GM19397 (cell line): ENCODE results near the gene PTGER1.

Experiments
- ATAC-seq: cut with Tn5 transposase; IDR thresholded peaks from one replicate; pipeline ENCODE4 v1.9.1; 2021; ENCODE audit warnings: mild to moderate bottlenecking, moderate library complexity; ENCODE audit not compliant: unreplicated experiment

The PTGER1 gene

DNA sequence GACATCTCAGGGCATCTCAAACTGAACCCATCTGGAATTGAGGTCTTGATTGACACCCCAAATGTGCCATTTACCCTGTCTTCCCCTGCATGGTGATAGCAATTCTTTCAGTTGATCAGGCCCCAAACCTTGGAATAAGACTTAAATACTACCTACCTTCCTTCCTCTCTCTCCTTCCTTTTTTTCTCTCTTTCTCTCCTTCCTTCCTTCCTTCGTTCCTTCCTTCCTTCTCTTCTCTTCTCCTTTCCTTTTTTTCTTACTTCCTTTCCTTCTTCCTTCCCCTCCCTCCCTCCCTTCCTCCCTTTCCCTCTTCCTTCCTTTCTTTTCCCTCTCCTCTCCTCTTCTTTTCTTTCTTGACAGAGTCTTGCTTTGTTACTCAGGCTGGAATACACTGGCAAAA lies 28.1 kb upstream of the PTGER1 start:
- ATAC-seq: no peak

DNA sequence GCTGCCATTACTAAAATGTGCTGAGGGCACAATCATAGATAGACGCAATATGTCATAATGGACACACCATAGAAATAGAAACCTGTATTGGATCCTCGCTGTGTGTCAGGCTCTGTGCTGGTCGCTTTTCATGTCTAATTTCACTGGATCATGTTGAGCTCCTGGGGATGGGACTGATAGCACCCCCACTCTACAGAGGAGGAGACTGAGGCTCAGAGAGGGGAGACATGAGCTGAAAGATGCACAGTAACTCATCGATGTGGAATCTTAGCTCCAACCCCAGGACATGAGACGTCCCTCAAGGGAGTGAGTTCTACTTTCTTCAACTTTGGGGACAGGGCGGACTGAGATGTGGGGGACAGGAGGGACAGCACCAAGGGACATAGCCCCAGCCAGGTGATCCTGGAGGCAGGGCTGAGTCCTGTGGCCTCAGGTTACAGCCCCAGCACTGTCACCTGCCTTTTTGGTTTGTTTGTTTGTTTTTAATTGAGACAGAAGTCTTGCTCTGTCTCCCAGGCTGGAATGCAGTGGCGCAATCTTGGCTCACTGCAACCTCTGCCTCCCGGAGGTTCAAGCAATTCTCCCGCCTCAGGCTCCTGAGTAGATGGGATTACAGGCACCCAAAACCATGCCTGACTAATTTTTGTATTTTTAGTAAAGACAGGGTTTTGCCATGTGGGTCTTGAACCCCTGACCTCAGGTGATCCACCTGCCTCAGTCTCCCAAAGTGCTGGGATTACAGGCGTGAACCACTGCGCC lies 27.4 kb upstream of the PTGER1 start:
- no peak for ATAC-seq

DNA sequence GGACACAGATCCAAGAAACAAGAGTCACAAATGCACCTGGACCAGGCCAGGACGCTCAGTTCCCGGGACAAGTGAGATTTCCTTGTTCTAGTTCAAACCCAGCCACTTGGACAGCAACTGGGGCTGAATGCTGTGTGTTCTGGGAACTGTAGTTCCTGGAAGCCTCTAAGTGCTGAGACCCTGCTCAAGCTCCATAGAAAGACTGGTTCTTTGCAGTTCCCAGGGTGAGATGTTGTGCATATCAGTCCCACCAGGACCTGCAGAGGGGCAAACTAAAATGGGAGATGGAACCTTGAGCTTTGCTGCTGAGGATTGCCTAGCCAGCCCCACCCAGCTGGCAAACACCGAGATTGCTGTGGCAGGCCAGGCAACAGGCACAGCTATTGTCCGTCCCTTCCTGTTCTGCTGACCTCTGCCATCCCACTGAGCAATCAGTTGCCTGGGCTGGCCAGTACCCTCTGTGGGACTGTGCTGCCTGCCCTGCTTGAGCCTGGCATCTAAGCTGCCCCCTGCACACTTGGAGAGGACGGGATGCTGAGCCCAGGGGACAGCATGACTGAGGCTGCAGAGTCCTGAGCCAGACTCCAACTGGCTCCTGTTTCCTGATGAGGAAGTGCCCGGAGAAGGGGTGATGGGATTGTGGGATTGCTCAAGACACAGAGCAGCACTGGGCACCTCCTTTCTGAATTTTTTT lies 22.2 kb upstream of the PTGER1 start:
- ATAC-seq: no peak

DNA sequence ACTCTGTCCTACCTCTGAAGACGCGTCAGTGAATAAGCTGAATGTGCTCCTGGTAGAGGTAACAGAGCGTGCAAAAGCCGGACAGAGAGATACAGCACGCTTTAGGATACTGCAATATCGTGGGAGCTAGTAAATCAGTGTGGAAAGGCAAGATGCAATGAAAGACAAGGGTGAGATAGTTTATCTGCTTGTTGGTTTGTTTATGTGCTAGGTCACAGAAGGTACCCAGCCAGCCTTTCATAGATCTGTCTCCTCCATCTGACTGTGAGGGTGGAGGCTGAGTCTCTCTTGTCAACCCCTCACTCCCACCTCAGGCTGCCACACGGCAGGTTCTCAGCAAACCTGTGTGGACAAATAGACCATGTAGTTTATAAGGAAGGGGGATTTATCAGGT lies 21.7 kb upstream of the PTGER1 start:
- no peak for ATAC-seq

DNA sequence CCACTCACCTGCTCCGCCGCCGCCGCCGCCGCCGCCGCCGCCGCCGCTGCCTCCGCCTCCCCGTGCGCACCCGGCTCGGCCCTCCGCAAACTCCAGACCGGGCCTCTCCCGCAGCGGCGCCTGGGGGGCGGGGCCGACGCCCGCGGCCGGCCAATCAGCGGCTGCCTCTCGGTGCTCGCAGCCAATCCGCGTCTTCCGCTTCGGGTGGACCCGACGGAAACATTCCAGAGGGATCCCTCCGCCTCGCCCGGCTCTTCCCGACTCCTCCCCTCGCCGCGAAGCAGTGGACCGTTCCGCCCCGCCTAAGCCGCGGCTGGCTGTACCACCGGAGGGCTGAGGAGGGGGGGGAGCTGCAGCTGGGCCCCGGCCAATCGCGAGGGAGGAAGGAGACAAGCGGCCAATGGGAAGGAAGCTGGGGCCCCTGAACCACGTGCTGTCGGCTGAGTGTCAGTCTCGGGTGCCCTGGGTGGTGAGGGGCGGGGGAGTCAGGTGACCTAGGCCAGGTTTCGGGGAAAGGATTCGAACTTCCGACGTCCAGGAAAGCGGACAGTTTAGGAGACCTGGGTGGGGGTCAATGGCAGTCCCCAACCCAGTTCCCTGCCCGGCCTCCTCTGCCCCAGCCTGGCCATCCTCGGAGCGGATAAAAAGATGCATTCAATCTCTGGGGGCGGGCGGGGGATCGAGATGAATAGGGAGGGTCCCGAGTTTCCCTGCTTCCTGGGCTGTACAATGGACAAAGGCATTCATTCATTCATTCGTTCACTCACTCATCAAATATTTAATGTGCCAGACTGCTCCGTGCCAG lies 21.1 kb upstream of the PTGER1 start, which contains the start of gene GIPC1:
Gene GIPC1, minus strand, starts transcription at position 99 of the 805 bp plus-strand sequence. CDS start 13,151 bp downstream, outside the sequence.
- peak; percentile 87 for ATAC-seq

DNA sequence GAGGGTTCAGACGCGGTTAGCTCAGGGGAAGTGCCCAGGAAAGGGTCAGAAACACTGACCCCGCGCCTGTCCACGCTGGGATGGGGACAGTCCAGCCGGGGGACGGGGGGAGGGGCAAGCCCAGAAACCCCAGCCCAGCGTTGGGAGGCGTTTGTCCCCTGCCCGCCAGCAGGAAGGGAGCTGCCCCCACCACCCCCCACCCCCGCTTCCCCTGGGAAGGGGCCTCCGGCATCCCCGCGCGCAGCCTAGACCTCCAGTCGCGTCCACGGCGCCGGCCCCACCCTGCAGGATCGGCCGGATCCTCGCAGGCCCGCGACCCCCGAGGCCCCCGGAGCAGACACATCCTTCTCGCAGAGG lies 20.5 kb upstream of the PTGER1 start:
- ATAC-seq: no peak

DNA sequence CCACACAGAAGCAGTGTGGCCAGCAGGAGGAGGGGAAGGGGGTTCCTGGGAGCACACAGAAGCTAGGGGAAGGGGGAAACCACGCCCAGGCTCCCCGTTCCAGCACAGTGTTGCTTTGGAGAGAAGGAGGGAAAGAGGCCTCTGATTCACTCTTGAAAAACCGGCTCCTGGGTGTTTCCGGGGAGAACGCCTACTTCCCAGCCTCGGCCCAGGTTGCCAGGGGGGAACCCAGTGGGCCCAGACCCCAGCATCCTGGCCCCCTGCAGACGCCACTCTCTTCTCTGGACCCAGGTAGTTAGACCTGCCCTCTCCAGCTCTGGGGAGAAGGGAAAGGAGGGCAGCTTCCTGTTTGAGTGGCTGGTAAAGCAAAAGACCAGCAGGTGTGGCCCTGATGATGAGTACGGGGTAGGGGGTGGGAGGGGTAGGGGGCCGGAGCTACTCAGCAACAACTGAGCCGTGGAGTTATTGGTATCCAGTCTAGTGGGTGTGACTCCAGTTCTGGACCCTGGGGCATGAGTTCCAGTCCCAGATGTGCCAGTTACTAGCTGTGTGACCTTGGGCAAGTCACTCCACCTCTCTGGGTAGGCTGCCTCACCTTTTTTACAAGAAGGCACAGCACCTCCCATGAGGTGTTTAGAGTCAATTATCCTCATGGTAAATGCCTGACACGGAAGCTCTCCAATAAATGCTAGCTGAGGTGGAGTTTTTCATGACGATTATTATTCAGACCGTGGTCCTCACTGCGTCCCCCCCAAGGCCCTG lies 19.9 kb upstream of the PTGER1 start:
- ATAC-seq: no peak

DNA sequence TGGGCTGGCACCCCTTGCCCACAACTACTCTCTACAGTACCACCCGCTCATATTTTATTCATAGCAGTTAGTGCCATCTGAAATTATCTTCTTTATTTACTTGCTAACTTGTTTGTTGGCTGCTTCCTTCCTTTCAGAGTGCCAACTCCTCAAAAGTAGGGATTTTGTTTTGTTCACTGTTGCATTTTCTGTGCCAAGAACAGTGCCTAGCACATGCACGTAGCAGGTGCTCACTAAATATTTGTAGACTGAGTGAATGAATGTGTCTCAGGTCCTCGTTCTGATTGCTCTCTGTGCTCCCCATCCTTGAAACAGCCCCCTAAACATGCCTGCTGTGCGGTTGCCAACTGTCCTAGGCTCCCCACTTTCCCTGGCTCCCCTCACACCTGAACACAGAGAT lies 19.3 kb upstream of the PTGER1 start:
- no peak for ATAC-seq

DNA sequence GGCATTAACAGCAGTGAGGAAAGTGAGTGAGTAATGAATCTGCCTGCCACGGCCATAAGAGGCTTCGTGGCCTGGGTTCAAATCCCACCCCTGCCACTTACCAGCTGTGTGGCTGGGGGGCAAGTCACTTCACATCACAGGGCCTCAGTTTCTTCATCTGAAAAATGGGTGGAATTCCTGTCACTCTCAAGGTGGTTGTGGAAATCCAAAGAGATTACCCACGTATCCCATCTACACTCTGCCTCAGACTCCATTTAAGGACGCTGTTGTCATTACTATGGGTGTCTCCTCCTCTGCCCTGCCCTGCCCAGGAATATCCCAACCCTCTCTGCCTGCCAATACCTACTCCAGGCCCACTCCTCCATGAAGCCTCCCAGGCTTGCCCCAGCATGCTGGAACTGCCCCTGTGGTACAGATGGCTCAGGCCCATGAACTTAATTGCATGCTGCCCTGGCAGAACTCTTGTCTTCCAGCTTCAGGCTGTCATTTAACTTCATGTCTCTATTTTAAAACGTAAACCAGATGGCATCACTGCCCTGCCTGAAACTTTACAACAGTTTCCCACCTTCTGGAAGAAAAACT lies 17.7 kb upstream of the PTGER1 start:
- ATAC-seq: no peak

DNA sequence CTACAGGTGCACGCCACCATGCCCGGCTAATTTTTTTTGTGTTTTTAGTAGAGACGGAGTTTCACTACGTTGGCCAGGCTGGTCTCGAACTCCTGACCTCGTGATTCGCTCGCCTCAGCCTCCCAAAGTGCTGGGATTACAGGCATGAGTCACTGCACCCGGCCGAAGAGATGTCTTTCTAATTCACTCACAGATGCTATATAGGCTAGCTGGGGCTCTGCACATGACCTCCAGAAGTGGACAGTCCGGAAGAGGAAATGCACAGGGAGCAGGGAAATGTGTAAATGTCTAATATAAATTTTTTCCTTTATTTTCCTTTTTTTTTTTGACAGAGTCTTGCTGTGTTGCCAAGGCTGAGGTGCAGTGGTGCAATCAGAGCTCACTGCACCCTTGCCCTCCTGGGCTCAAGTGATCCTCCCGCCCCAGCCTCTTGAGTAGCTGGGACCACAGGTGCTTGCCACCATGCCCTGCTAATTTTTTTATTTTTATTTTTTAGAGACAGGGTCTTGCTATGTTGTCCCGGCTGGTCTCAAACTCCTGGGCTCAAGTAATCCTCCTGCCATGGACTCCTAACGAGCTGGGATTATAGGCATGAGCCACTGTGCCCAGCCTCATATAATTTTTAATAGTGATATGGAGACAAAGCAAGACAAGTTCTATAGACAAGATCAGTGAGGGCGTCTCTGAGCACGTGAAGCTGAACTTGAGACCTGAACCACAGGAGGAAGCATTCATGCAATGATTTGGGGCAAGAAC lies 12.4 kb upstream of the PTGER1 start:
- ATAC-seq: no peak

DNA sequence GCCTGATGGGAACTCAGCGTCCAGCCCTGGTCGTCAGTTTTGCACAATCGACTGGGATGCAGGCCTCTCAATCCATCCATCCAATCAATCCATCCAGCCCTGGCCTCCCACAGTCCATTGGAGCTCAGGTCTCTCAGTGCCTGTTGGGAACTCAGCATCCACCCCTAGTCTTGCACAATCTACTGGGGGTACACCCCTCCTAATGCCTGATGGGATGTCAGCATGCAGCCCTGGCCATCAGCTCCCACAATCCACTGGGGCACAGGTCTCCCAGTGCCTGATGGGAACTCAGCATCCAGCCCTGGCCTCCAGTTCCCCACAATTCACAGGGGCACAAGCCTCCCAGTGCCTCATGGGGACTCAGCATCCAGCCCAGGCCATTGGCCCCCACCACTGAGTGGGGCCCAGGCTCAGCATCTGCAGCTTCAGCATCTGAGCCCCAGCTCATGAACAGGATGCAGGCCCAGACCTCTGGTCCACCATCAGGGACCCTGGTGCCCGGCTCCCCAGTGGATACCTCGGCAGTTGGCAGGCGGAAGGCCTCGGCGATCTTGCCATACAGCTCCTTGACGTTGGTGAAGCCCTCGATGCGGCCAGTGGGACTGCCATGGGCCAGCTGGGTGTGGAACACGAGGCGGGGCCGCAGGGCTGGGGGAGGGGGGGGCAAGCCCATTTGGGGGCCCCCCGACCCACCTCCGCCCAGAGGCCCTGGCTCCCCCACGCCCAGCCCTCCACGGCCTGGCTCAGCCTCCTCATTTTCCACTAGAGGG lies 7.2 kb upstream of the PTGER1 start:
- ATAC-seq: no peak

DNA sequence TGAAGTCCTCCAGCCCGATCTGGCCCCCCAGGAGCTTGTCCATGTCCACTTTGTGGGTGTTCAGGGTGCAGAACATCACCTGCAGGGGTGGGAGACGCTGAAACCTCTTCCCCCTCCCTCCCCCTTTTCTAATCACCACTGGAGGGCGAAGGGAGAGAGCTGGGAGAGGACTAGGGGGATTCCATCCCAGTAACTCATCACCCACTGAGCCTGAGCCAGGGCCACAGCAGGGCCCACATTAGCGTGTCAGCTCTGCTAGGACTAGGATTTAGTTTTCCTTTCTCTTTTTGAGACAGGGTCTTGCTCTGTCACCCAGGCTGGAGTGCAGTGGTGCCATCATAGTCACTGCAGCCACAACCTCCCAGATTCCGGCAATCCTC lies 5.5 kb upstream of the PTGER1 start:
- no peak for ATAC-seq

DNA sequence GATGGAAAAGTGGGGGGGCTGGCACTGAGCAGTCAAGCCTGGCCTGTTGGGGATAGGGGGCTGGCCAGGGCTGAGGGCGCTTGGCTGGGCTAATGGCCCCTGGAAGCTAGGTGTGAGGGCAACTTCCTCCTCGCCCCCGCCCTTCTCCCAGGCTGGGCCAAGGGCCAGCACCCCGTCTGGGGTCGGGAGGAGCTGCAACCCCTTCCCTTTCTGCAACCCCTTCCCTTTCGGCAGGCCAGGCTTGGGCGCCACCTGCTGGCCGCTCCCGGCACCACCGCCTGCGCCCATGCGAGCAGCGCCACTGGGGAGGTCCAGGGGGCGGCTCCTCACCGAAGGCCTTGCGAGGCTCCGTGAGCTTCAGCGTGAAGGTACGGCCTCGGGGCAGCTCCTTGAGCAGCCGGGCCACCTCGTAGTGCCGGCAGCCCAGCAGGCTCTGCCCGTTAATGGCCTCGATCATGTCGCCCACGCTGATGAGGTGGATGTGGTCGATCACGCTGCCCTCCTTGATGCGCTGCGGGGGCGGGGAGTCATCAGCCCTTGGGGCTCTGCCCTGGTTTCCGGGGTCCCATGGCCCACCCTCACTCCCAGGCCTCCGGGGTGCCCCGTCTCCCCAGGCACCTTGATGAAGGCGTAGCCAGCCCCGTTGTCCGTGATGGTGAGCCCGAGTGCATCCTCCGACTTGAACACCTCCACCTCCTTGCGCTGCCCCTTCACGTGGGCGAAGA lies 5.0 kb upstream of the PTGER1 start:
- ATAC-seq: no peak

DNA sequence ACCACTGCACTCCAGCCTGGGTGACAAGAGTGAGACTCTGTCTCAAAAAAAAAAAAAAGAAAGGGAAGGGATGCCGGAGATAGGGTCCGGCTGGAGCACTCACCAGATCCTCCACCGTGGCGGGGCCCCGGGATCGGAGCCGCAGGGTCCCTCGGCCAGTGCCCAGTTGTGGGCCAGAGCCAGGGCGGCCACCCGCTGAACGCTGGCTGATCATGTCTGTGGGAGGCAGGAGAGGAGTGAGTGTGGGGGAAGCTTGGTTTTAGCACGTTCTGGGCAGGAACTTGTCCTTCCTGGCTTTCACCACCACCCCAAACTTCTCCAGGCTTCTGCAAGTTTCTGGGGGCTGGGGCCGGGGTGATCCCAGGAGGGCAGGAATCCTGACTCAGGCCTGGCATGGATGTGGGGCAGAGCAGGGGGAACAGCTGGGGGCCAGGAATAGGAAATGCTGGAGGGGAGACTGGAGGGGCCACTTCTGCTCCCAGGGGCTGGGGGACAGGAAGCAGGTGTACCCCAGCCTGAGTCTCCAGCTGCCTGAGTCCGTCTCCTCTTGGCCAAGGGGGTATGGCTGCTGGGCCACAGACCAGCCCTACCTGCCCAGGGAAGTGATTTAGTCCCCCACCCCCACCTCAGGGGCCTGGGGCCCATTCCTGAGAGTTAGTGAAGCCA lies 4.3 kb upstream of the PTGER1 start:
- ATAC-seq: no peak

DNA sequence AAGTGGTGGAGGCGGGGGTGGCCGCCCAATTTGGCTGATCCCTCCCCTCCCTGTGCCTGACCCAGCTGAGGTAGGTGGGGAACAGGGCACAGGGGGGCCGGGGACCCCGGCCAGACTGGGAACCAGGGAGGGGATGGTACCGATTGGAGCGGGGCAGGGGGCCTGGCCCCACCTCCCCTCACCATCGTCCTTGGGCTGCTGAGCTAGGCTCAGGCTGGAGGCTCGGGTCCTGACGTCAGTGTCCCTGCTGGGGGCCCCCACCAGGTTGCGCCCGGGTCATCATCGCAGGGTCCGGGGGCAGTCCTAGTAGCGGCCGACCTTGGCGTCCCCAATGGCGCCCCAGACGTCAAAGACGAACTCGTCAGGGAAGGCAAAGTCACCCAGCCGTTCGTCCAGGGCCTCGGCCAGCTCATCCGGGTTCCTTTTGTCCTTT lies 3.0 kb upstream of the PTGER1 start:
- ATAC-seq: no peak

DNA sequence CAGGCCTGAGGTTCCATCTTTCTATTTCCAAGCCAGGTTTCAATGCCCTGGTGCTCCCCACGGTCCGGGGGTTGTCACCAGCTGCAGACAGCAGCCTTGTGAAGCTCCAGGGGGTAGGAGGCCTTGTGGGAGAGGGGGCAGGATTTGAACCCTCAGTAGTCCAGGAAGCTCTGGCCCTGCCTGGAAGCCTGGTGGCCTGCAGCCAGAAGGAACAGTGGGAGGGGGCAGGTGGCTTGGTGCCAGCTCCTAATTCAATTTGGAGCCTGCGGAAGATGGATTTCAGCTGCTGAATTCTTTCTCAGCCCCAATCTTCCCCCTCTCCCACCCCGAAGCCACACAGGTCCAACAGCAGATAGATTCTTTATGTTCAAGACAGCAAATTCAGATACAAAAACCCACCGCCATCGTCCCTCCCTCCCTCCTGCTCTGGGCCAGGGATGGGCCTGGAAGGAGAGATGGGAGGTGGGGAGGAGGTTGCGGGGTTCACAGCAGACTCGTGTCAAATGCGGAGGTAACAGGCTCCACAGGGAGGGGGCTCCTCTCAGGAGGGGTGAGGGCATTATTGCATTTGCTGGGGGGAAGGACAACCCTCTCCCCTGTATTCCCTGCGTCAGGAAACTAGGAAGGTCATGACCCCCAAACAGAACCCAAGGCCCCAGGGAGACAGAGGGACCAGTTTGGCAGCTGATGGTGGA lies 2.4 kb upstream of the PTGER1 start:
- no peak for ATAC-seq

DNA sequence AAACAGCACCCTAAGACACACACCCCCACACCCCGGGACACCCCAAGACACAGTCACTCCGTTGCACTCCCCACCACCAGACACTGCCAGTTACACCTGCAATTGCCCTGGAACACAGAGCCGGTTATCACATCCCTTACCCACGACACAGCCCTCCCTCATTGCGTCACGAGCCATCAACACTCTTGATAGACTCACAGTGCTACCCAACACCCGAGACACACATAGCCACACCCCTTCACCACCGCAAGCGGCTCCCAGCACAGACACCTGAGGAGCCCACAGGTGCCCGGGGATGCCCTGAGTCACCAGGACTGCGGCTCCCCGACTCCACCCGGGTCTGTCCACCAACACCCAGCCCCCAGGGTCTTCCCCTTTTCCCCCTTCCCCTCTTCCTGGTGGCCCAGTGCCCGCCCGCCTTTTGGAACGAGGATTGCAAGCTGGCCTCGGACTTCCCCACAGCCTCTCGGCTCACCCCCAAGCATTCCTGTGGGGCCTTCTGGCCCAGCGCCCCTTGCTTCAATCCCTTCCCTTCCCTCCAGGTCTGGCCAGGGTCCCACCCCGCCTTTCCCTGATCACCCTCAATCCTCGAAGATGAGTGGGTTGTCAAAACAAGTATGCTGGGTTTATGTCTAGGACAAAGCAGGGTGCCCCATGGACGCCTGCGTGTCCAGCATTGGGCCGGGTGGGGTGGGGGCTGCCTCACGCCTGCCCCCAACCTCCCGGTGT lies 1.7 kb upstream of the PTGER1 start:
- ATAC-seq: no peak
